ENCODE results near the gene PTMS. TPM values are rescaled to one million over a fixed set of nuclear protein-coding genes. Genes with fewer than 3 reads are reported as not detected.

The PTMS gene
- total and polyA plus RNA-seq, 2 of the 13 experiments (the other 11 are each of a cell fraction or from before 2014, with no cell fraction given) = 40.5 to 82.4 TPM

- no peak for TF ChIP-seq RNF219 (CRISPR knock-in tag; IDR thresholded peaks at IDR 0.05)
- no peak for TF ChIP-seq EEA1 (CRISPR knock-in tag; IDR thresholded peaks at IDR 0.05; ENCODE audit: borderline replicate concordance)
- peak; percentile 61; the same call in 1 of the 2 replicates for TF ChIP-seq ZNF136 (CRISPR knock-in tag; IDR thresholded peaks at IDR 0.05; ENCODE audit: low read depth)
- 0 out of 2 replicates have a peak, but pooled peaks have one; percentile 7 for TF ChIP-seq HNF4G (IDR thresholded peaks at IDR 0.05; ENCODE audit: borderline replicate concordance, low read depth, low read length)
- peak; percentile 48; the same call in 1 of the 2 replicates for TF ChIP-seq HNF4G (CRISPR knock-in tag; IDR thresholded peaks at IDR 0.05; ENCODE audit: borderline replicate concordance, low read depth)
- no peak for TF ChIP-seq PCBP2 (optimal IDR thresholded peaks at IDR 0.05; ENCODE audit: low read depth, low read length, poor library complexity, severe bottlenecking)
- peak; percentile 43 for TF ChIP-seq PHF5A (CRISPR knock-in tag; IDR thresholded peaks at IDR 0.05; ENCODE audit: low read depth, unreplicated experiment)
- TF ChIP-seq ZNF282 (IDR thresholded peaks at IDR 0.05; ENCODE audit: partially characterized antibody) = no peak
- TF ChIP-seq HIC2 (CRISPR knock-in tag; IDR thresholded peaks at IDR 0.05; ENCODE audit: low read depth) = 0 out of 2 replicates have a peak, but pooled peaks have one; percentile 36
- TF ChIP-seq ZNF646 (CRISPR knock-in tag; IDR thresholded peaks at IDR 0.05) = peak; percentile 74; the same call in 1 of the 2 replicates
- TF ChIP-seq REST (IDR thresholded peaks at IDR 0.05; ENCODE audit: borderline replicate concordance in 1 of 2, low read depth in 1 of 2, low read length in 2 of 2) = no peak; a peak in 1 of 4 replicates
- TF ChIP-seq ZNF577 (CRISPR knock-in tag; IDR thresholded peaks at IDR 0.05; ENCODE audit: borderline replicate concordance, low read depth) = no peak
- no peak for TF ChIP-seq SNRNP70 (IDR thresholded peaks at IDR 0.05; ENCODE audit: low read depth, low read length)
Observed at GRCh38 chr12:6792522-6793201, 26.5 kb downstream of the PTMS start (continued).

All from HepG2 (cell line).